ENCODE results near the gene DUSP10.
A peak's percentile ranks its signal among the peaks of the same experiment; 100 is the strongest.

Gene DUSP10

DNA sequence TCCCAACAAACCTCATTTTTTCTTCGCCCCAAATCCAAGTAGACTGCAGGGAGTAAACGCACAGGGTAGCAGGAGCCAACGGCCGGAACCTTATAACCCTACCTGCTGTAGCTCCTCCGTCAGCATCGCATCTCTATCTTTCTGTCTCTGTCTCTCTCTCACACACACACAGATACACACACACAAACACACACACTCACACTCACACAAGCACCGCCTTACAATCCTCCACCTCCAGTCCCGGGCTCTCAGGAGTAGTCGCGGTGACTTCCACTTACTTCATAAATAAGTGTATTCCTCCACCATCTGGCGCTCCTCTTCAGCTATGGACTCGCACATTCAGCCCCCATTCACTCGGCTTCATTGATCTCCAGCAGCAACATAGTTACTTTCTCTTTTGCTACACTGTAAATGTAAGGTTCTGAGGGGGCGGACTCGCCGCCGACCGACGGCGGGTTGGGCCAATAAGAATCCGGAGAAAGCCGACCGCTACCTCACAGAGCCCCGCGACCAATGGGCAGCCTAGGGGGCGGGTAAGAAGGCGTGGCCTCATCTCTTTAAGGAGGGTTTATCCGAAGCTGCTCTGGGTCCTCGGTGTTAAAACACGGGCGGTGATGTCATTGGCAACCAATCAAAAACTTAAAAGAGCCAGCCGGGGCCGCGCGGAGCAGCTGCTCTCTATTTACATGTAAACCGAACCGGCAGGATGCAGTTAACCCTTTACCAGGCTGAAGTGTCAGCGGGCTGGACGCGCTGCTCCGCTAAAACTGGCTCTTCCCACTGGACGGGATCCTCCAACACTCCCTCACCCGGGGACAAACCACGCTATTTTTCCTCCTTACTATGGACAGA is at the start of gene DUSP10:
Gene DUSP10 (minus strand): TSS at position 387 of the 852 bp plus-strand sequence. CDS start 2,345 bp downstream, outside the sequence.
- peak; percentile 92 for FAIRE-seq

DNA sequence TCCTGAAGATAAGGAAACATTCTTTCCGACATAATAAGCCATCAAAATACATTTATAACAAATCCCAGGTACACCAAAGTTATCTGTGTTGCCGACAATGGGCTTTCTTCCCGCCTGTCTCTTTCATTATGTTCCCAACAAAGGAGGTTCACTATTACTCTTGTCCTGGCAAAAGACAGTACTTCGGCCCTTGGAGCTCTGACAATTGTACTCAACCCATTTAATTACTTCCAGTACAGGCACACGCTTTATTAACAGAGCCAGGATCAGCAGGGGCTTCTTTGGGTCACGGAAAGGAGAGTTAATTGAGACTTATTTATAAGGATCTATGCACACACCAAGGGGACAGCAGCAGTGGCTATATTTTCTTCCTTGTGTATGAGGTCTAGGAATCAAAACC is 46.6 kb upstream of the DUSP10 start:
- FAIRE-seq: no peak

DNA sequence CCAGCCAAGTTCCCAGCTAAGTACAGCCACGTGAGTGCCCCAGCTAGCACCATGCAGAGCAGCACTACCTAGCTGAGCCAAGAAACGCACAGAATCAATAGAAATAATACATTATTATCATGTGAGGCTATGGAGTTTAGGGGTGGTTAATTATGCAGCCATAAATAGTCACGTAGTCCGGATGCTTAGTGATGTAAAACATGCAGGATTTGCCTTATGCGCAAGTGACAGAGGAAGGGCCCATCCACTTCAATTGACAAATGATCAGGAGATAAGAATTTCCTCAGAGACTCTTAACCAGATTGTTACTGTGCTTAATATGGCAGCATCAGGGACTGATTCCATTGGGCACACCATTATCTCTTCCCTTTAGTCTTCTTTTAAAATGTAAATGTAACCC is 44.8 kb upstream of the DUSP10 start:
- no peak for FAIRE-seq

DNA sequence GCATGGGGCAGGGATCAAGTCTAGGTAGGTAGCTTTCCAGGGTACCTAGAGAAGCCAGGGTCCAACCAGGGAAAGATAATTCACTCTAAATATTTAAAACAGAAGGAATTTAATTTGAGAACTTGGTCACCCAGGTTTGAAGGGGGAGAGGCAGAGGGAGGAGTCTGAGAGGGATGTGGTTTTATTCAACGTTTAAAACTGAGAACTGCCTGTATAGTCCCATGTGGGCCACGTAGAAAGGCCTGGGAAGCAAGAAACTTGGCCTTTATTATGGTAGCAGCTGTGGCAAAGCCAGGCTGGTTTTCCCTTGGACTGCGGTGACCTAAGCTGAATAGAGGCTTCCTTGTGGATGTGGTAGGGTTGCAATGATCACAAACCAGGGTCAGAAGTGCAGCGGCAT is 42.0 kb upstream of the DUSP10 start:
- FAIRE-seq: no peak

DNA sequence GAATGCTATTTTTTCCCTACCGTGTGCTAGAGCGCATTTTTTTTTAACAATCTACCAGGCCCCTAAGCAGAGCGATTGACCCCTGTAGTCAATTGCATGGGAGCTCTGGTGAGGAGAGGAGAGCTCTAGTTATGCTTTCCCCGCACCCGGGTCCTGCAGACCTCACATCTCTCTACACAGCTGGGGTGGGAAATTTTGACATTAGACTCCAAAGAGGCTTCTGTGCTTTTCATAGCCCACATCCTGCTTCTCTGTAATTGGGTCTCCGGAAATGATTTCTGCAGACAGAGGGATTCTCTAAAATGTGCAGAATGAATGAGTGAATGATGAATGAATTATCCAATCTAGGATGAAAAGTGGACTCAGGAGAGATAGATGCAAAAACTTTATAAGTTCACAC is 41.5 kb upstream of the DUSP10 start:
- no peak for FAIRE-seq

DNA sequence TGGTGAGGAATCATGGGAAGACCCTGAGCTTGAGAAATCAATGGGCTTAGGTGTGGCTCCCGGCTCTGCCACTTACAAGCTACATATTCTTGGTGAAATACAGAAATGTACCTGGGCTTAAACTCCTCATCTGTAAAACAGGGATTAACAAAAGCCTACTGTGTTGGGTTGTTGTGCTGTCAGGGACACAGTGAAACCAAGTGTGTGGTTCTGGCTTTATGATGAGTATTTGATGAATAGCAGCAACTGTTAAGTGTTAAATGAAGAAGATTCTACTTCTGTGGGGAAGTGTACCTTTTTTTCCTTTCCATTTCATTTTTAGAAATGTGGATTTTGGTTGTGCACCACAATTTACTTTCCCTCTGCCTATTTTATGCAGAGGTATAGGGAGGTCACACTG is 41.1 kb upstream of the DUSP10 start:
- no peak for FAIRE-seq

DNA sequence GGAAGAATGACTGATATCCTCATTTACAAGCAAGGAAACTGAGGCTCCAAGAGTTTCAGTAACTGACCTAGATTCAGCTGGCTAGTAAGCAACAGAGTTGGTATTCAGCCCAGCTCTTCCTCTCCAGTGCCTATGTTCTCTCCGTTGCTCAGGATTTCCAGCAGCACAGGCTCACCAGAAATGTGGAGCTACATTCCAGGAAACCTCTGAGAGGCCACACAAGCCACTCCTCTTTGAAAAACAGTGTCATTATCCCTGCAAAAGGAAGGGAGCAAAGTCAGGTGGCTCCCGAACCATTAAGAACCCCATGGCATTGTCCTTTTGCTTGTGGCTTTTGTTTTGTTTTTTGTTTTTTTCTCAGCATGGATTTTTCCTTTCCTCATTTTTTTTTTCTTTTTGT is 40.6 kb upstream of the DUSP10 start:
- FAIRE-seq: no peak

DNA sequence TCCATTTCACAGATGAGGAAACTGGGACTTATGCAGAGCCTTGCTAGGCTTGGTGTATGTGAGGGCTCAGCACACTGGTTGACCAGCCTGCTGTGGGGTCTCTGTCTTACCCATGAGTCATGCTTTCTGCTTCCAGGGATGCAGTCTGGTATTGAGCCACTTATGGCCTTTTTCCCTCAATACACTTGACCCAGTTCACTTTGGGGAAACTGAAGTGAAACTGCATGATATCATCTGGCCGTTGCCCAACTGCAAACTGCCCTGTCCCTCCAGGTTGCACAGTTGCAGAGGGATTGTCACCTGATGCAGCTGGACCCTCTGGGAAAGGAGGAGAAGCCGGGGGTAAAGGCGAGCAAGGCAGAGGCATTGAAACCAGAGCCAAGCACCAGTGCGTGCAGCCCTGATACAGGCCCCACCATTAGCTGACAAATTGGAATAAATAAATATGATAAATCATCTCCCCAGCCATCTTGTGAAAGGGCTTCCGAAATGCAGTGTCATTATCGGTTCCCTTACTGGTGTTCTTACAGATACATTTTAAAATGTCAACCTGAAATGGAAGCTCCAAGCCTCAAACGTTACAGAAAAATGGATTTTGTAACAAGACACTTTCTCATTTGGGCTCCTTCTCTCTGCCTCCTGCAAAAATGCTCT is 39.3 kb upstream of the DUSP10 start:
- FAIRE-seq: no peak

DNA sequence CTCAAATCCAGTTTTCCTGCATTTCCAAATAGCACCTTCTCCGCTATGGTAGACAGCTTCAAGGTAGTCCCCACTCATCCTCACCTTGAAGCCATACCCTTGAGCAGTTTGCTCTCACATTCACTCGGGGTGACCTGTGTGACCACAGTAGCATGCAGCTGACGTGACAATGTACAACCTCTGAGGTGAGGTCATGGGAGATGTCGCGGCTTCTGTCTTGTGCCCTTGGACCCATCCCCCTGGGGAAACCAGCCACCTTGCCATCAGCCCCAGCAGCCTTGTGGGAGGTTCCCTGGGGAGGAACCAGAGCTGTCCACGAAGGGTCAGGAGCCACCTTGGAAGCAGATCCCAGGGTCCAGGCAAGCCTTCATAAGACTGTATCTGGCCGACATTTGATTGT is 38.3 kb upstream of the DUSP10 start:
- no peak for FAIRE-seq

DNA sequence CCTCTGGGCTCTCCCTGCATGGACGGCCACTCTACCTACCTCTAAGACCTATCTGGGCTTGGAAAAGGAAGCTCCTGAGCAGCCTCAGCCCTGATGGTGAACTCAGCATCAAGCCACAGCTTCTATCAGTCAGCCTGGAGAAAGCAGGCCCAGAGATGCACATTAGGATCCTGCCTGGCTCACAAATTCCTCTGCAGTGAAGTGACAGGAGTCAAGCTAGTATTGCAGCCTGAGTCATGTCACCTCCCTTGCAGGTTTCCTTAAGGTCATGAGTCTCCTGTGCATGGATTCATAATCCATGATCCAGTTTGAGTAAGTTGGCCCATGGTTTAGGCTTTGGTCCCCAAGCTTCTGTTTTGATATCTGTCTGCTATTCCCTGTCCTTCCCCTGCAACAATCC is 37.9 kb upstream of the DUSP10 start:
- FAIRE-seq: no peak

DNA sequence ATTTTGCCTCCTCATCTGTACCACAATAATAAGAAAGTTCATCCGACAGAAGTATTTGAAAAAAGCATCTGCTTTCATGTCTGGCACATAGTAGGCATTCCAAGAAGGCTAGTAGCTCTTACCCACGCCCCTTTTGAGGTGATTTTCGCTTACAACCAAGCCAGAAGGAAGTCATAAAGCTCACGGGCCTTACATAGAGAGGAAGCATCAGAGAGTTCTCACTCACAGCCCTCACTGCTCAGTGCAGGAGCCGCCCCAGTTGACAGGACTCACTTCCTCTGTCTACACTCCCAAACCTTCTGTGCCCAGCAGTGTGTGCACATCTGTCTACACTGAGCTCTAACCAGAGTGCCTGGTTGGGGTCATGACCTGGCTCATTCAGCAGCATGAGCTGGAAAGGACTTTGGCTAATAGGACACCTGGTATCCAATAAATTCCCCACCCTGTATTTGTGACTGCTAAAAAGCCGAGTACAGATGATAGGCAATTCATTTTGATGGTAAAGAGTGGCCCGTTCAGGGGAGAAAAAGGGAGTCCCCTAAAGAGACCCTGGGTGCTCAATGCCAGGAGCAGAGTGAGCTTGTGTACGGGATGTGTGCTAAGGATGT is 36.8 kb upstream of the DUSP10 start:
- no peak for FAIRE-seq

DNA sequence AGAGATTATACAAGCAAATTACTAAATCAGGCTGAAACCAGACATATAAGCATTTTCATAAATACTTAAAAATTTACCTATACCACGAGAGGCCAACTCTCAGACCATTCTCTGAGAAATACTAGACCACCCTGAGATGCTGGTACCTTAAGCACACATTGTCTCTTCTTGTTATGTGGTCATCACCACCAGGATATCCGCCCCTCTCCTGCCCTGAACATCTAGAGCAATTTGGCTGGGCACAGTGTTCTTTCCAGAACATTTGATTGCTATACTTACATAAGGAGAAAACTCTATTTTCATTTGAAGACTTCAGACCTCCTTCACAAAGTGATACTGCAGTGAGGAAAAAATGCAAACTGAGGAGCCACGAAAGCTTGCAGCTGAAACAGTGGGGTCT is 36.2 kb upstream of the DUSP10 start:
- FAIRE-seq: no peak

DNA sequence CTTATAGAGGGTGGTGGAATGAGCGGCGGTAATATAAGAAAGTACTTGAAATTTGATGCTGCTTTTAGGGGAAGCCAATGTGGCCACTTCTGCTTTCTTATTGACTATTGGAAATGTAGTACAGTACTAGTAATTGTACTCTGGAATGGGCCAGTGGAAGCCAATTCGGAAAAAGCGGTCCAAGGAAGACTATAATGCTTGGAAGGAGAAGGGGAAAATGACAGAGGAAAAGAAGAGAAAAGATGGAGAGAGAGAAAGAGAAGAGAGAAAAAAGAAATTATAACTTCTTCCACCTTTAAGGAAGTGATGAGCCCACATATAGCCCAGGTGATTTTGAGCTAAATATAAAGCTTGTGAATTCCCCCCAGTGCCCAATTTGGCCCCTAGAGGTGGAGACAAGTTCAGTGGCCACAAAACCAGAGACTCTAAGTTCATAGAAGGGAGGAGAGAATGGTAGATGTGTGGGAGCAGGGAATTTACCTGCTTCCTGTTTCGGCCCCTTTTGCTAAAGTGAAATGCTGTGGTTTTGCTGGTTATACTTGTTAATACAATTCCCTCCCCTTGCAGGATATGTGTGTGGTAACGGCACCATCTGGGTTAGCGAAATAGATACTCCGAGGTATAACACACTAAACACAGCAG is 35.7 kb upstream of the DUSP10 start:
- FAIRE-seq: no peak

DNA sequence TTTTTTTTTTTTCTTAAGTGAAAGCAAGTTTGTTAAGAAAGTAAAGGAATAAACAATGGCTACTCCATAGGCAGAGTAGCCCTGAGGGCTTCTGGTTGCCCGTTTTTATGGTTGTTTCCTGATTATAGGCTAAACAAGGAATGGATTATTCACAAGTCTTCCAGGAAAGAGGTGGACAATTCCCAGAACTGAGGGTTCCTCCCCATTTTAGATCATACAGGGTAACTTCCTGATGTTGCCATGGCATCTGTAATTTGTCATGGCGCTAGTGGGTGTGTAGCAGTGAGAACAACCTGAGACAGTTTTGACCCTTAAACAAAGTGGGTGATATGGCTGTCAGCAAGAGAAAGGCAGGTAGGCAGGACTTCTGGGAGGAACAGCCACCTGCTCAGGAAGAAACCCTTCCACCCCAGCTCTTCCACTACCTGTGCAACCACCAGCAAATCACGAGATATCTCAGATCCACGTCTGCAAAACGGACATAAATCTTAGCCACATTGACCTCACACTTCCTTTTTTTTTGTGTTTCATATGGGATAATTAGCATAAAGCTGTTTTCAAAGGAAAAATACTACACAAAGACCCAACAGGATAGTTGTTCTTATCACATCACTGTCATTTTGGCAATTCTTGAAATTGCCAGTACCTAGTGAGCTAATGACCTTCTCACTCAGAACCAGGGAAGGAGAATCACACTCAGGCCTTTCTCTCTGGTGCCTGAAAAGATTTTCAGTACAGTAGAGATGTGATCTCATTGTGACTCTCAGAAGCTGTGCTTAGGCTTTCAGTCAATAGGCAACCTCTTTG is 34.8 kb upstream of the DUSP10 start:
- FAIRE-seq: no peak

DNA sequence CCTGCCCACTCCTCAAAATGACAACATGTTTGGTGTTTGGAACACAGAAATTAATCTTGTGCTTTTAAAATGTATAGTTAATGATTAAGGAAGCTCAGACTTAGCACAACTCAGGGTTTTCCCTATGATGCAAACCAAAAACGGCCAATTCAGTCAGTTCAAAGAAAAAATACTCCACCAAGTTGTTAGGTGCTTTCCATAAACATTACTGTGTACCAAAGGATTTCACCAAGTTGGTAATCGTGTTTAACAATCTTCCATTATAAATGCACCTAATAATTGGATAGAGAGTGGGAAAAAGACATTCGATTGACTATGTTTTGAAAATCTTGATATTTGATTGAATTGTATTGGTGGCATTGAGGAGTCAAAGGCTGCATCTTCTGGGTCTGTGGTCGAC is 33.3 kb upstream of the DUSP10 start:
- no peak for FAIRE-seq

DNA sequence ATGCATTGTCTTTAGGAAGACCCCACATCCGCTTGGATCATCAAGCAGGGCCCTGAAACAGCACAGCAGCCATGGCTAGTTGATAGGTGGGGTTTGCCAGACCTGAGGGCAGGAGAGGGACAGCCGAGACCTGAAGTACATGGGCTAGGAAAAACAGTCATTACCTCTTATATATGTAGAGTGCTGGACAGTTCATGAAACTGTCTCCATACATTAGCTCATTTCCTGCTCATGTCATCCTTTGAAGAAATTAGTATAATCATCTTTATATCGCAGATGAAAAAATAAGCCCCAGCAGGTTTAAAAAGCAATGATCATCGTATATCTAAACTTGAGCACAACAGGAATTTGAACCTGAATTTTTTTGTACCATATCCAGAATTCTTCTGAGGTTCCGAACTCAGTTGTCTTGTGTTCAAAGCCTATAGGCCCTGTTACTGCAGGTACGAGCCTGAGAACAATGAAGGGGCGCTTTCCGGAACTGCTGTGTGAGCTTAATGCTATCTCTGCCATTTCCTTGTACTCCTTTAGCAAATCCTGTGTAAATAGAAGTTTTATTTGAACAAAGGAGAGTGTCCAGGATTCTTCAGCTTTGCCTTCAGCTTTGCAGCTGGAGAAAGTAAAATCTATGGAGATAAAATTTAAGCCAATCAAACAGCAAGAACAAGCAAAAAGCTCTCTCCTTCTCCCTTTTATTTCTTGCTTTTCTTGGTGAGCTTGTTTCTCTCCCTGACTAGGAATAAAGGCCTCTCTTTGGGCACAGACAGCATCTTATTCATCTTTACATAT is 32.4 kb upstream of the DUSP10 start:
- no peak for FAIRE-seq

DNA sequence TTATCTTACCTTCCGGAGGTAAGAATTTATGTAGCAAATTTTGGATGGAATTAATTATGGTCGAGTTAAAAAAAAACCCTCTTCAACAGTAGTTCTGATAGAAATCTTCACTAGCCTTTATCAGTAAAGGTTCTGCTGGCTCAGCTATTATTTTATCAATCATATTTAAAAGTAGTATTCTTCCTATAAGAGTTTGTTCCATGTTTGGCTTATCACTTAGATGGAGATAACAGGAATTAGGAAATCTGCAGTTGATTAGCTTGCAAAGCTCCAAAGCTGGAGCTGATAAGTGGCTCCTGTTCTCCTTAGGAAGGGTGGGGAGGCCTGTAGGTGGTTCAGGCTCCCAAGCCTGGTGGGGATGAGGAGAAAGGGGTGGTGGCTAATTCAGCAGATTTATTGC is 31.5 kb upstream of the DUSP10 start:
- peak; percentile 33 for FAIRE-seq

DNA sequence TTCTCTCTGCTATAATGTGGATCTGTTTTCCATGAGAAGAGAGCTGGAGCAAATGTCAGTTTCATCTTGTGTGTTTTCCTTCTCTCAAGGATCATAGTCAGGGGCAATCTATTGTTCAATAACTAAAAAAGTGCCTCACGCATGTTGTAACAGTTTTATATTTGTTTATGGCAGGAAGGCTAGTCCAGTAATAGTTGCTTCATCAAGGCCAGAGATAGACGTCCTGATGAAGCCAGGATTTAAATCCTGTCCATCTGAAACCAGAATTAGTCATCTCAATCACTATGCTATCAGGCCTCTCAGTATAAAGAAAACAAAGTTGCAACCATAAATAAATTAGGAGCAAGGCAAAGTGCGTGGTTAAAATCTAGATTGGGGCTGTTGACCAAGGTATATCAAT is 30.2 kb upstream of the DUSP10 start:
- no peak for FAIRE-seq

DNA sequence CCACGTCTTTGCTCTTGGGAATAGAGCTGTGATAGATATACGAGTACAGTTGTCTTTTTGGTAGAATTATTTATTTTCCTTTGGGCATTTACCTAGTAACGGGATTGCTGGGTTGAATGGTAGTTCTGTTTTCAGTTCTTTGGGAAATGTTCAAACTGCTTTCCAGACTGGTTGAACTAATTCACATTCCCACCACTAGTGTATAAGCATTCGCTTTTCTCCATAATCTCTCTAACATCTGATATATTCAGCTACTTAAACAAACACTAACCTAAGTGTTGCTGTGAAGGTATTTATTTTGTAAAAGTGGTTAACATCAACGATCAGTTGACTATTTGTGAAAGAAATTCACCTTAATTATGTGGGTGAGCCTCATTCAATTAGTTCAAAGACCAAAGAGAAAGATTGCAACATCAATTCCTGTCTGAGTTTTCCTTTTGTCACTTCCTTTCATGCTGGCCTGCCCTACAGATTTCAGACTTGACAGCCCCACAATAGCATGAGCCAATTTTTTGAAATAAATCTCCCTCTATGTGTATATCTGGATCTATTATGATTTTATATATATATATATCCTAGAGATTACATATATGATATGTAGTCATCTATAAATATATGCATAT is 26.7 kb upstream of the DUSP10 start:
- no peak for FAIRE-seq

DNA sequence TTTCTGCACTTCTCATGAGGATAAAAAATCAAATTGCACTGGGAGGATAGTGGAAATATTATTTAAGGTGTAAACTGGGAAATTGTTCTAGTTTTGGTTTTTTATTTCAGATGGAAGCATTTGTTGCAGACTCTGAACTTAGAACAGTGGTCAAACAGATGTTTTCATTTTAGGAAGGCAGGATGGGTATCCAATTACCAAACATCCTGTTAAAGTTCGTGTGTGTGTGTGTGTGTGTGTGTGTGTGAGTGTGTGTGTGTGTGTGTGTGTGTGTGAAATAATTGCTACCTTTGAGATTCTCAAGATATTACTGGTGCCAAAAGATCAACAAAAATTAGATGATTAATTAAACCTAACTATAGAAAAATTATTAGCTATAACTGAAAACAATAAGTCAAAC is 24.3 kb upstream of the DUSP10 start:
- FAIRE-seq: no peak

DNA sequence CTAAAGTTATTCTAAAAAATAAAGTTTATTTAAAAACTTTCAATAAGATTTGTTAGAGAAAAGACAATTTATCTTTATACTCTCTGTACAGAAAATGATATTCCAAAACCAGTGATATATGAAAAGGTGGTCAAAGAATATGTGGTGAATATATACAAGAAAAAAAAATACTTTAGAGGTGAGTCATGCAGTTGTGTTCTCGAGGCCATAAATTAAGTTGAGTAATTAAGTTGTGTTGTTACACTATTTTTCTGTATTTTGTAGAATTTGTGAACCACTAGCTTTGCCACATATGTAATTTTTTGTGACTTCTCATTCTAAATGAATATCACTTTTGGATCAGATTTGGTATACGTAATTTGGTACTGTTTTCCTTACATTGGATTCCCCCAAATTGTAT is 23.6 kb upstream of the DUSP10 start:
- FAIRE-seq: peak; percentile 21
